ENCODE results near the gene PTPRM.

The PTPRM gene

DNA sequence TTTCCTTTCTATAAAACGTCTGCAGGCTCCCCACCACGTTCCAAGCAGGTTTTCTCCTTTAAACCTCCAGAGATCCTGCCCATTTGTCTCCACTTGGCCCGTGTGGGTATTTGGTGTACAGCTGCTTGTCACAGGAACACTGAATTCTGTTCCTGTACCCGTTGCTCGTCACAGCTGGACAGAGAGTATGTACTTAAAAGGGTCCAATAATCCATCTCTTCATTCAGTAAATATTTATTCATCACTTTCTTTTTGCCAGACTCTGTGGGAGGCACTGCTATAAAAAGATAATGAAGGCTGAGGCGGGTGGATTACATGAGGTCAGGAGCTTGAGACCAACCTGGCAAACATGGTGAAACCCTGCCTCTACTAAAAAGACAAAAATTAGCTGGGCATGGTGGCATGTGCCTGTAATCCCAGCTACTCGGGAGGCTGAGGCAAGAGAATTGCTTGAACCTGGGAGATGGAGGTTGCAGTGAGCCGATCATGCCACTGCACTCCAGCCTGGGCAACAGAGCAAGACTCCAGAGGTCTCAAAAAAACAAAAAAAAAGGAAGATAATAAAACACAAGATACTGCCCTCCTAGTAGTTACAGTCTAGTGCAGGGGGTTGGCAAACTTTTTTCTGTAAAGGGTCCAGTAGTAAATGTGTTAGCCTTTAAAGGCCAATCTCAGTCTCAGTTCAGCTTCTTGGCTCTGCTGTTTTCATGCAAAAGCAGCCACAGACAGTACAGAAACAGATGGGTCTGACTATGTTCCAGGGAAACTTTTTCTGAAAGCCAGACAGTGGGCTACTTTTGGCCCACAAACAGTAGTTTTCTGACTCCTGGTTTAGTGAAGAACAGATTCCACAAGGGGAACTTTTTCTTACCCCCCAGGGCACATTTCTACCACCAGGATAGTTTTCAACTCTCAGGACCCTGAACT is 732.2 kb downstream of the PTPRM start:
- Histone ChIP-seq H3K36me3 (ENCODE audit: insufficient read depth, low read length) (no peaks in the 10 kb centered on the region), H3K9me3 (ENCODE audit: insufficient read depth, low read length, severe bottlenecking) (no peaks in the 10 kb centered on the region), H3K4me3 (ENCODE audit: low read depth in 1 of 2, low read length in 2 of 2) (no peak overlapping the region), H4K20me1 (ENCODE audit: insufficient read depth, low read length) (no peaks in the 10 kb centered on the region), H3K9ac (ENCODE audit: low read depth, low read length) (no peak overlapping the region), H3K4me1 (ENCODE audit: insufficient read depth, low read length) (no peaks in the 10 kb centered on the region), H3K27ac (ENCODE audit: low read length) (no peak overlapping the region), H2AFZ (ENCODE audit: low read depth, low read length) (no peak overlapping the region), H3K79me2 (ENCODE audit: insufficient read depth, low read length) (no peaks in the 10 kb centered on the region), H3K4me2 (ENCODE audit: insufficient read depth, low read length) (no peak overlapping the region), H3K27me3 (ENCODE audit: insufficient read depth, low read length, poor library complexity) (no peaks in the 10 kb centered on the region)
- ATAC-seq (ENCODE audit: insufficient read depth, low read depth) (no peak), DNase-seq (no peak)
- TF ChIP-seq, protein P1, sequence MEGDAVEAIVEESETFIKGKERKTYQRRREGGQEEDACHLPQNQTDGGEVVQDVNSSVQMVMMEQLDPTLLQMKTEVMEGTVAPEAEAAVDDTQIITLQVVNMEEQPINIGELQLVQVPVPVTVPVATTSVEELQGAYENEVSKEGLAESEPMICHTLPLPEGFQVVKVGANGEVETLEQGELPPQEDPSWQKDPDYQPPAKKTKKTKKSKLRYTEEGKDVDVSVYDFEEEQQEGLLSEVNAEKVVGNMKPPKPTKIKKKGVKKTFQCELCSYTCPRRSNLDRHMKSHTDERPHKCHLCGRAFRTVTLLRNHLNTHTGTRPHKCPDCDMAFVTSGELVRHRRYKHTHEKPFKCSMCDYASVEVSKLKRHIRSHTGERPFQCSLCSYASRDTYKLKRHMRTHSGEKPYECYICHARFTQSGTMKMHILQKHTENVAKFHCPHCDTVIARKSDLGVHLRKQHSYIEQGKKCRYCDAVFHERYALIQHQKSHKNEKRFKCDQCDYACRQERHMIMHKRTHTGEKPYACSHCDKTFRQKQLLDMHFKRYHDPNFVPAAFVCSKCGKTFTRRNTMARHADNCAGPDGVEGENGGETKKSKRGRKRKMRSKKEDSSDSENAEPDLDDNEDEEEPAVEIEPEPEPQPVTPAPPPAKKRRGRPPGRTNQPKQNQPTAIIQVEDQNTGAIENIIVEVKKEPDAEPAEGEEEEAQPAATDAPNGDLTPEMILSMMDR (IDR thresholded peaks at IDR 0.05; ENCODE audit: borderline replicate concordance, extremely low read depth, low read length, poor library complexity, severe bottlenecking): no peak
- no peak for TF ChIP-seq EZH2 (IDR thresholded peaks at IDR 0.05; ENCODE audit: borderline replicate concordance, low read depth, low read length, severe bottlenecking)

- Histone ChIP-seq H3K4me2 (ENCODE audit: insufficient read depth, low read length) (no peak overlapping the region), H3K36me3 (ENCODE audit: insufficient read depth, low read length) (no peaks in the 10 kb centered on the region), H2AFZ (ENCODE audit: low read depth, low read length) (no peak overlapping the region), H4K20me1 (ENCODE audit: insufficient read depth, low read length) (no peaks in the 10 kb centered on the region), H3K4me3 (ENCODE audit: low read depth in 1 of 2, low read length in 2 of 2) (no peak overlapping the region), H3K9ac (ENCODE audit: low read depth, low read length) (no peak overlapping the region), H3K27ac (ENCODE audit: low read length) (no peak overlapping the region), H3K4me1 (ENCODE audit: insufficient read depth, low read length) (no peaks in the 10 kb centered on the region), H3K27me3 (ENCODE audit: insufficient read depth, low read length, poor library complexity) (no peaks in the 10 kb centered on the region), H3K9me3 (ENCODE audit: insufficient read depth, low read length, severe bottlenecking) (no peaks in the 10 kb centered on the region), H3K79me2 (ENCODE audit: insufficient read depth, low read length) (no peaks in the 10 kb centered on the region)
- no peak for ATAC-seq (ENCODE audit: insufficient read depth, low read depth)
- no peak for DNase-seq
- TF ChIP-seq EZH2 (IDR thresholded peaks at IDR 0.05; ENCODE audit: borderline replicate concordance, low read depth, low read length, severe bottlenecking): no peak
- TF ChIP-seq, protein P1 (IDR thresholded peaks at IDR 0.05; ENCODE audit: borderline replicate concordance, extremely low read depth, low read length, poor library complexity, severe bottlenecking): no peak
These were observed 733.8 kb downstream of the PTPRM start for GRCh38 chr18:8300751-8301410.

- DNase-seq (no peak), ATAC-seq (ENCODE audit: insufficient read depth, low read depth) (no peak)
- Histone ChIP-seq H4K20me1 (ENCODE audit: insufficient read depth, low read length) (no peaks in the 10 kb centered on the region), H3K4me3 (ENCODE audit: low read depth in 1 of 2, low read length in 2 of 2) (no peak overlapping the region), H3K9ac (ENCODE audit: low read depth, low read length) (no peak overlapping the region), H3K4me2 (ENCODE audit: insufficient read depth, low read length) (no peak overlapping the region), H3K27me3 (ENCODE audit: insufficient read depth, low read length, poor library complexity) (no peaks in the 10 kb centered on the region), H2AFZ (ENCODE audit: low read depth, low read length) (no peak overlapping the region), H3K79me2 (ENCODE audit: insufficient read depth, low read length) (no peaks in the 10 kb centered on the region), H3K9me3 (ENCODE audit: insufficient read depth, low read length, severe bottlenecking) (no peaks in the 10 kb centered on the region), H3K27ac (ENCODE audit: low read length) (no peak overlapping the region), H3K36me3 (ENCODE audit: insufficient read depth, low read length) (no peaks in the 10 kb centered on the region), H3K4me1 (ENCODE audit: insufficient read depth, low read length) (no peaks in the 10 kb centered on the region)
- TF ChIP-seq, protein P1 (IDR thresholded peaks at IDR 0.05; ENCODE audit: borderline replicate concordance, extremely low read depth, low read length, poor library complexity, severe bottlenecking): no peak
- no peak for TF ChIP-seq EZH2 (IDR thresholded peaks at IDR 0.05; ENCODE audit: borderline replicate concordance, low read depth, low read length, severe bottlenecking)
These were observed 734.5 kb downstream of the PTPRM start for GRCh38 chr18:8301427-8302172.

Measured in DND-41 (cell line).